Liver (tissue), 9 donors: ENCODE measurements around the gene CWC22. TPM values are rescaled to one million over a fixed set of nuclear protein-coding genes. Genes with fewer than 3 reads are reported as not detected.

ENCODE experiments used
- DNase-seq: peaks from one replicate; pipeline ENCODE4 v3.0.0-alpha.2; 2017; ENCODE audit warnings: low spot score
- H3K27ac ChIP-seq, 2 donors: one replicate each; pipeline ENCODE4 v1.7.0; 2013; ENCODE audit warnings: inconsistent platforms in 2 of 2, low read length in 2 of 2, control low read depth in 1 of 2, low read depth in 1 of 2, mild to moderate bottlenecking in 1 of 2
- H3K27me3 ChIP-seq, 4 donors: one replicate each; pipeline versions ENCODE4 v1.6.1 to v1.7.0; 2013; ENCODE audit warnings: low read length in 3 of 4, inconsistent platforms in 1 of 4, mild to moderate bottlenecking in 1 of 4, moderate library complexity in 1 of 4; ENCODE audit not compliant: control insufficient read depth in 4 of 4, insufficient read depth in 4 of 4
- H3K36me3 ChIP-seq, 4 donors: one replicate each; pipeline versions ENCODE4 v1.6.1 to v1.7.0; 2013; ENCODE audit warnings: low read length in 3 of 4, mild to moderate bottlenecking in 3 of 4, low read depth in 1 of 4, moderate library complexity in 1 of 4; ENCODE audit not compliant: control insufficient read depth in 4 of 4, insufficient read depth in 3 of 4
- H3K4me1 ChIP-seq, 4 donors: one replicate each; pipeline versions ENCODE4 v1.6.1 to v1.7.0; 2013; ENCODE audit warnings: low read length in 3 of 4, mild to moderate bottlenecking in 3 of 4, moderate library complexity in 1 of 4; ENCODE audit not compliant: control insufficient read depth in 4 of 4, insufficient read depth in 4 of 4
- H3K4me3 ChIP-seq, 3 donors: one replicate each; pipeline versions ENCODE4 v1.6.1 to v1.7.0; 2013; ENCODE audit warnings: low read length in 3 of 3, control low read depth in 1 of 3, low read depth in 1 of 3, mild to moderate bottlenecking in 1 of 3
- H3K9ac ChIP-seq, 2 donors: one replicate each; pipeline ENCODE4 v1.7.0; 2013; ENCODE audit warnings: low read length in 2 of 2, mild to moderate bottlenecking in 2 of 2, moderate library complexity in 2 of 2, control low read depth in 1 of 2, low read depth in 1 of 2
- H3K9me3 ChIP-seq, 4 donors: one replicate each; pipeline versions ENCODE4 v1.6.1 to v1.7.0; 2013; ENCODE audit warnings: low read length in 3 of 4; ENCODE audit not compliant: control insufficient read depth in 4 of 4
- CTCF ChIP-seq: fragments of 150-350 bp; IDR thresholded peaks from 2 replicates; pipeline ENCODE4 v1.5.1; 2017; ENCODE audit warnings: improper control_type of control experiment, low read depth, low read length; ENCODE audit not compliant: missing input control
- EGR1 ChIP-seq, 2 donors: IDR thresholded peaks; 2 replicates each; pipeline ENCODE4 v1.6.1; 2016 to 2018; ENCODE audit warnings: antibody characterized with exemption in 2 of 2, low read depth in 2 of 2
- FOXA1 ChIP-seq: IDR thresholded peaks from 2 replicates; pipeline ENCODE4 v1.6.1; 2016; ENCODE audit warnings: antibody characterized with exemption
- FOXA2 ChIP-seq: IDR thresholded peaks from 2 replicates; pipeline ENCODE4 v1.6.1; 2016; ENCODE audit warnings: antibody characterized with exemption
- GABPA ChIP-seq, 2 donors: IDR thresholded peaks in 1 of 2; conservative IDR thresholded peaks in 1 of 2; 2 replicates each; pipeline ENCODE4 v1.6.1; 2016; ENCODE audit warnings: antibody characterized with exemption in 2 of 2, mild to moderate bottlenecking in 1 of 2, moderate library complexity in 1 of 2
- HNF4A ChIP-seq, 2 donors: conservative IDR thresholded peaks; 2 replicates each; pipeline ENCODE4 v1.6.1; 2016; ENCODE audit warnings: antibody characterized with exemption in 2 of 2, mild to moderate bottlenecking in 2 of 2
- JUND ChIP-seq, 2 donors: IDR thresholded peaks; 2 replicates each; pipeline ENCODE4 v1.6.1; 2016; ENCODE audit warnings: antibody characterized with exemption in 2 of 2
- MAX ChIP-seq: IDR thresholded peaks from 2 replicates; pipeline ENCODE4 v1.6.1; 2016; ENCODE audit warnings: antibody characterized with exemption
- NR2F2 ChIP-seq: IDR thresholded peaks from 2 replicates; pipeline ENCODE4 v1.6.1; 2016; ENCODE audit warnings: antibody characterized with exemption
- RAD21 ChIP-seq, 2 donors: IDR thresholded peaks; 2 replicates each; pipeline ENCODE4 v1.6.1; 2016; ENCODE audit warnings: antibody characterized with exemption in 2 of 2, mild to moderate bottlenecking in 2 of 2
- REST ChIP-seq: IDR thresholded peaks from 2 replicates; pipeline ENCODE4 v1.6.1; 2016; ENCODE audit warnings: antibody characterized with exemption, mild to moderate bottlenecking
- RXRA ChIP-seq, 2 donors: IDR thresholded peaks; 2 replicates each; pipeline ENCODE4 v1.6.1; 2017 to 2018; ENCODE audit warnings: antibody characterized with exemption in 2 of 2, mild to moderate bottlenecking in 1 of 2
- TAF1 ChIP-seq: conservative IDR thresholded peaks from 2 replicates; pipeline ENCODE4 v1.6.1; 2016; ENCODE audit warnings: antibody characterized with exemption, mild to moderate bottlenecking
- YY1 ChIP-seq: IDR thresholded peaks from 2 replicates; pipeline ENCODE4 v1.6.1; 2016; ENCODE audit warnings: antibody characterized with exemption, mild to moderate bottlenecking
- ZBTB33 ChIP-seq: IDR thresholded peaks from 2 replicates; pipeline ENCODE4 v1.6.1; 2016; ENCODE audit warnings: antibody characterized with exemption
- WGBS: extraction: QIAGEN DNeasy Blood & Tissue Kit; methylation state at CpG from one replicate; pipeline ENCODE4 v1.1.7; 2013; 5-methylcytosine and 5-hydroxymethylcytosine counted together
- polyA plus RNA-seq, 2 donors: library from polyadenylated mRNA; stranded (reverse) in 1 of 2; unstranded in 1 of 2; fragments of 200-250 nt in 1 of 2; fragments of >200 nt in 1 of 2; fragmentation: Nextera tagmentation in 1 of 2; extraction: Ambion mirVana in 1 of 2; gene quantifications; one replicate each; pipeline versions ENCODE4 v1.2.1 to v1.2.3, GENCODE V29; 2013 to 2015
- total RNA-seq, 2 donors: library from RNA; depleted of rRNA; stranded (reverse); fragments of >200 nt; gene quantifications; one replicate each; pipeline ENCODE4 v1.2.3, GENCODE V29; 2014
- donor health status: healthy.
- donor health status: healthy.
- donor health status: healthy.
- donor health status: healthy.
- donor health status: healthy.

Gene CWC22
- total and polyA plus RNA-seq, 4 donors = 4.4 to 12.0 (median 7.7) TPM

- H3K9me3 ChIP-seq = peaks cover 0 to 7% (median 1%) of the 10 kb centered on the region in 4 donors
- TF ChIP-seq CTCF (no peak), FOXA1 (no peak), EGR1 (IDR thresholded peaks at IDR 0.05; ENCODE audit: low read depth in 2 of 2) (no peak), GABPA (IDR thresholded peaks at IDR 0.05 in 1 of 2, conservative IDR thresholded peaks at IDR 0.05 in 1 of 2) (no peak), FOXA2 (no peak), MAX (no peak), RAD21 (IDR thresholded peaks at IDR 0.05) (no peak), TAF1 (no peak), JUND (IDR thresholded peaks at IDR 0.05) (no peak), NR2F2 (no peak), RXRA (IDR thresholded peaks at IDR 0.05) (no peak), ZBTB33 (no peak), HNF4A (conservative IDR thresholded peaks at IDR 0.05) (no peak), REST (no peak)
- no peak for DNase-seq
- H3K4me3 ChIP-seq = no peak overlapping the region
- no peak overlapping the region for H3K9ac ChIP-seq
- H3K27ac ChIP-seq = no peak overlapping the region
- H3K4me1 ChIP-seq = no peaks in the 10 kb centered on the region
- H3K27me3 ChIP-seq = peaks cover 0 to 4% (median 1%) of the 10 kb centered on the region in 4 donors
- 83% methylated on average over 5 of the region's 5 CpGs for WGBS
- H3K36me3 ChIP-seq = no peaks in the 10 kb centered on the region
Measured at GRCh38 chr2:180033993-180034894, 27.1 kb upstream of the CWC22 start.

GRCh38 chr2:180029575-180029974 lies 22.5 kb upstream of the CWC22 start:
- DNase-seq = no peak
- peaks cover 0 to 4% (median under 1%) of the 10 kb centered on the region in 4 donors for H3K27me3 ChIP-seq
- no peak overlapping the region for H3K4me3 ChIP-seq
- no peaks in the 10 kb centered on the region for H3K4me1 ChIP-seq
- H3K36me3 ChIP-seq = no peaks in the 10 kb centered on the region
- 63% methylated on average over 1 of the region's 1 CpG for WGBS
- H3K9ac ChIP-seq = no peak overlapping the region
- no peak overlapping the region for H3K27ac ChIP-seq
- peaks cover 0 to 12% (median 1%) of the 10 kb centered on the region in 4 donors for H3K9me3 ChIP-seq
- TF ChIP-seq MAX (no peak), YY1 (no peak), RXRA (IDR thresholded peaks at IDR 0.05) (no peak), EGR1 (IDR thresholded peaks at IDR 0.05; ENCODE audit: low read depth in 2 of 2) (no peak), ZBTB33 (no peak), JUND (IDR thresholded peaks at IDR 0.05) (no peak), RAD21 (IDR thresholded peaks at IDR 0.05) (no peak), FOXA1 (no peak), REST (no peak)
